HCT116 (cell line): ENCODE data around the gene HTR7. TPM values are rescaled to one million over a fixed set of nuclear protein-coding genes. Genes with fewer than 3 reads are reported as not detected.

Source experiments
- ATAC-seq: fragments of 200-7000 bp; cut with Tn5 transposase; 2 replicates; pipeline ENCODE4 v1.9.1; 2020; ENCODE audit warnings: mild to moderate bottlenecking, moderate library complexity
- BruUV-seq: library from RNA; stranded (reverse); fragments of 400-500 nt; replicated peaks from 2 replicates; lab custom pipeline; 2021; lab: Mats Ljungman, UMichigan
- CTCF ChIA-PET: fragments of 300-600 bp; sonication (Branson Sonifier 250); formaldehyde crosslinking; loops from one replicate; lab custom pipeline; 2021; ENCODE audit warnings: antibody characterized with exemption; lab: Charles Lee
- POLR2A ChIA-PET: fragments of 300-600, 350-600 bp; sonication (Branson Sonifier 250); formaldehyde crosslinking; loops from one replicate; lab custom pipeline; 2021; ENCODE audit warnings: antibody characterized with exemption; lab: Charles Lee
- RAD21 ChIA-PET, 2 experiments: fragments of 300-600 bp; sonication (Branson Sonifier 250); formaldehyde crosslinking; loops; one replicate each; lab custom pipeline; 2023; ENCODE audit warnings: low total read pairs in 2 of 2; ENCODE audit not compliant: uncharacterized antibody in 2 of 2, unreplicated experiment in 2 of 2, low non-redundant PET in 1 of 2; lab: Charles Lee
- DNase-seq: peaks from one replicate; pipeline ENCODE4 v3.0.0-alpha.2; 2010; ENCODE audit warnings: low read depth, low spot score
- H2AFZ ChIP-seq: fragments of 200-600 bp; shearing (Covaris generic), sonication (generic); 2 replicates; pipeline ENCODE4 v1.6.1; 2017; ENCODE audit warnings: low read depth, mixed run types, mixed read lengths, antibody characterized with exemption, low read length; ENCODE audit not compliant: poor library complexity, severe bottlenecking
- H3K27ac ChIP-seq: 2 replicates; pipeline ENCODE4 v1.5.1; 2012; ENCODE audit warnings: low read depth, low read length
- H3K27me3 ChIP-seq: fragments of 200-600 bp; sonication (generic); 2 replicates; pipeline ENCODE4 v1.6.1; 2016; ENCODE audit warnings: mixed run types, low read length, mixed read lengths; ENCODE audit not compliant: insufficient read depth
- H3K36me3 ChIP-seq, 2 experiments: fragments of 200-500 bp in 1 of 2; fragments of 200-600 bp in 1 of 2; sonication (Bioruptor generic) in 1 of 2; sonication (generic) in 1 of 2; 2 replicates each; pipeline versions ENCODE4 v1.5.1 to v1.6.1; 2014 to 2016; ENCODE audit warnings: low read length in 2 of 2, inconsistent platforms in 1 of 2, mixed read lengths in 1 of 2, mixed run types in 1 of 2; ENCODE audit not compliant: insufficient read depth in 2 of 2, control insufficient read depth in 1 of 2
- H3K4me1 ChIP-seq, 2 experiments: fragments of 200-600 bp in 1 of 2; sonication (generic) in 1 of 2; 2 replicates each; pipeline versions ENCODE4 v1.5.1 to v1.6.1; 2012 to 2017; ENCODE audit warnings: low read length in 2 of 2, inconsistent platforms in 1 of 2, mild to moderate bottlenecking in 1 of 2, mixed read lengths in 1 of 2, mixed run types in 1 of 2, moderate library complexity in 1 of 2; ENCODE audit not compliant: insufficient read depth in 2 of 2, control insufficient read depth in 1 of 2
- H3K4me2 ChIP-seq: fragments of 200-600 bp; sonication (generic); 2 replicates; pipeline ENCODE4 v1.6.1; 2017; ENCODE audit warnings: mixed run types, low read length, mixed read lengths
- H3K4me3 ChIP-seq, 2 experiments: fragments of 200-600 bp in 1 of 2; sonication (generic) in 1 of 2; replicated peaks in 1 of 2; 2 replicates each; pipeline ENCODE4 v1.5.1; 2011 to 2016; ENCODE audit warnings: low read length in 2 of 2, control low read depth in 1 of 2, low read depth in 1 of 2, mild to moderate bottlenecking in 1 of 2, mixed read lengths in 1 of 2, mixed run types in 1 of 2
- H3K79me2 ChIP-seq: fragments of 200-600 bp; sonication (generic); 2 replicates; pipeline ENCODE4 v1.6.1; 2017; ENCODE audit warnings: mild to moderate bottlenecking, mixed run types, low read length, moderate library complexity, mixed read lengths; ENCODE audit not compliant: insufficient read depth
- H3K9ac ChIP-seq: fragments of 200-600 bp; sonication (generic); 2 replicates; pipeline ENCODE4 v1.6.1; 2016; ENCODE audit warnings: low read length, mixed read lengths
- H3K9me2 ChIP-seq: fragments of 200-600 bp; sonication (generic), shearing (Covaris generic); 2 replicates; pipeline ENCODE4 v1.6.1; 2017; ENCODE audit warnings: mixed run types, mild to moderate bottlenecking, moderate library complexity; ENCODE audit not compliant: insufficient read depth
- H3K9me3 ChIP-seq, 2 experiments: fragments of 200-500 bp in 1 of 2; fragments of 200-600 bp in 1 of 2; sonication (Bioruptor generic) in 1 of 2; sonication (generic) in 1 of 2; 2 replicates each; pipeline ENCODE4 v1.6.1; 2014 to 2017; ENCODE audit warnings: low read length in 2 of 2, mixed read lengths in 2 of 2, inconsistent platforms in 1 of 2, low read depth in 1 of 2, mild to moderate bottlenecking in 1 of 2, mixed run types in 1 of 2, moderate library complexity in 1 of 2; ENCODE audit not compliant: control insufficient read depth in 1 of 2, insufficient read depth in 1 of 2
- H4K20me1 ChIP-seq: fragments of 200-600 bp; sonication (generic), shearing (Covaris generic); 2 replicates; pipeline ENCODE4 v1.6.1; 2017; ENCODE audit warnings: mixed run types, mild to moderate bottlenecking, moderate library complexity; ENCODE audit not compliant: insufficient read depth
- CBX3 ChIP-seq: IDR thresholded peaks from 2 replicates; pipeline ENCODE4 v1.6.1; 2012; ENCODE audit warnings: low read depth
- EGR1 ChIP-seq: IDR thresholded peaks from 2 replicates; pipeline ENCODE4 v1.6.1; 2012; ENCODE audit warnings: low read depth
- FOSL1 ChIP-seq: IDR thresholded peaks from 2 replicates; pipeline ENCODE4 v1.6.1; 2012; ENCODE audit warnings: low read depth
- JUND ChIP-seq: IDR thresholded peaks from 2 replicates; pipeline ENCODE4 v1.6.1; 2012
- POLR2AphosphoS5 ChIP-seq: IDR thresholded peaks from 2 replicates; pipeline ENCODE4 v1.6.1; 2011; ENCODE audit warnings: mild to moderate bottlenecking, low read depth, low read length, moderate library complexity
- RAD21 ChIP-seq: IDR thresholded peaks from 2 replicates; pipeline ENCODE4 v1.6.1; 2012; ENCODE audit warnings: low read depth, mild to moderate bottlenecking
- SP1 ChIP-seq: IDR thresholded peaks from 2 replicates; pipeline ENCODE4 v1.6.1; 2012; ENCODE audit warnings: low read depth
- SRF ChIP-seq: IDR thresholded peaks from 2 replicates; pipeline ENCODE4 v1.6.1; 2012; ENCODE audit warnings: low read depth
- TCF7L2 ChIP-seq: IDR thresholded peaks from 2 replicates; pipeline ENCODE4 v1.7.0; 2011; ENCODE audit warnings: borderline replicate concordance, inconsistent platforms; ENCODE audit not compliant: insufficient read depth, insufficient read length; ENCODE audit errors: extremely low read depth
- YY1 ChIP-seq: IDR thresholded peaks from 2 replicates; pipeline ENCODE4 v1.6.1; 2011; ENCODE audit warnings: low read length, low read depth, moderate library complexity, mild to moderate bottlenecking; ENCODE audit not compliant: insufficient replicate concordance; ENCODE audit errors: extremely low read depth
- ZFX ChIP-seq: fragments of 450-650 bp; IDR thresholded peaks from 2 replicates; pipeline ENCODE4 v1.6.1; 2017
- ZNF274 ChIP-seq: fragments of 200-500 bp; sonication (Bioruptor generic); IDR thresholded peaks from 2 replicates; pipeline ENCODE4 v1.6.1; 2014; ENCODE audit warnings: mild to moderate bottlenecking, low read depth, low read length, inconsistent platforms
- intact Hi-C: fragments of 100-400 bp; cut with micrococcal nuclease; formaldehyde crosslinking; loops from 2 replicates; pipeline ENCODE4 v1.10.0; 2022
- total RNA-seq: library from RNA; stranded (reverse); gene quantifications from one replicate; pipeline ENCODE4 v1.2.1, GENCODE V29; 2021; ENCODE audit not compliant: unreplicated experiment
- TF ChIP-seq, protein P1 (sequence below): IDR thresholded peaks from 2 replicates; pipeline ENCODE4 v1.6.1; 2012
- TF ChIP-seq, protein P2 (sequence below): IDR thresholded peaks from 2 replicates; pipeline ENCODE4 v1.6.1; 2012; ENCODE audit warnings: low read depth
- TF ChIP-seq, protein P3 (sequence below): IDR thresholded peaks from 2 replicates; pipeline ENCODE4 v1.6.1; 2011; ENCODE audit warnings: mild to moderate bottlenecking, low read length, moderate library complexity; ENCODE audit not compliant: insufficient replicate concordance; ENCODE audit errors: extremely low read depth

Gene HTR7
- total RNA-seq, 1 experiment from 2014 or later, result 32.2 TPM

DNA sequence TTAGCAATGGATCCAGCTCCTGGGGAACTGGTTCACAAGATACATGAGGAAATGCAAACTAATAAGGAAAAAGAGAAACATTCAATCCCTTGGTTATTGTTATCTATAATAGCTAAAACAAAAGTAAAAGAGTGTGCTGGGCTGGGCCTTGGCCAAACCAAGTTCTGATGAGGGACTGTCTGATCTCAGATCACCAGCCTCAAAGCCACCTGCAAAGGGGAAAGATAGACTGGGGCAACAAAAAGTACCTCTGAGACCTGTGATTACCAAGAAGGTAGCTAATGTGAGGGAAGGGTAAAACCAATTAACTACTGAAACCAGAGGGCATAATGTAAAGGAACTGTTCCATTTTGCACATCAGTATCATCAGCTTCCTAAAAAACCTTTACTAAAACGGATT is 51.2 kb downstream of the HTR7 start:
- Histone ChIP-seq H3K4me1 (no peaks in the 10 kb centered on the region), H3K9me3 (no peaks in the 10 kb centered on the region), H3K36me3 (no peaks in the 10 kb centered on the region), H3K27me3 (no peaks in the 10 kb centered on the region), H3K4me2 (no peak overlapping the region), H3K4me3 (no peak overlapping the region), H3K9ac (no peak overlapping the region)
- RAD21 ChIA-PET, result no interaction called here
- no TSS peak for BruUV-seq
- TF ChIP-seq POLR2AphosphoS5 (no peak), YY1 (no peak), TCF7L2 (no peak), EGR1 (no peak), SRF (no peak), SP1 (no peak), JUND (no peak), FOSL1 (no peak), RAD21 (no peak), ZNF274 (no peak), ZFX (no peak), CBX3 (no peak)
- TF ChIP-seq, protein P1, sequence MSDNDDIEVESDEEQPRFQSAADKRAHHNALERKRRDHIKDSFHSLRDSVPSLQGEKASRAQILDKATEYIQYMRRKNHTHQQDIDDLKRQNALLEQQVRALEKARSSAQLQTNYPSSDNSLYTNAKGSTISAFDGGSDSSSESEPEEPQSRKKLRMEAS, result no peak
- TF ChIP-seq, protein P2, sequence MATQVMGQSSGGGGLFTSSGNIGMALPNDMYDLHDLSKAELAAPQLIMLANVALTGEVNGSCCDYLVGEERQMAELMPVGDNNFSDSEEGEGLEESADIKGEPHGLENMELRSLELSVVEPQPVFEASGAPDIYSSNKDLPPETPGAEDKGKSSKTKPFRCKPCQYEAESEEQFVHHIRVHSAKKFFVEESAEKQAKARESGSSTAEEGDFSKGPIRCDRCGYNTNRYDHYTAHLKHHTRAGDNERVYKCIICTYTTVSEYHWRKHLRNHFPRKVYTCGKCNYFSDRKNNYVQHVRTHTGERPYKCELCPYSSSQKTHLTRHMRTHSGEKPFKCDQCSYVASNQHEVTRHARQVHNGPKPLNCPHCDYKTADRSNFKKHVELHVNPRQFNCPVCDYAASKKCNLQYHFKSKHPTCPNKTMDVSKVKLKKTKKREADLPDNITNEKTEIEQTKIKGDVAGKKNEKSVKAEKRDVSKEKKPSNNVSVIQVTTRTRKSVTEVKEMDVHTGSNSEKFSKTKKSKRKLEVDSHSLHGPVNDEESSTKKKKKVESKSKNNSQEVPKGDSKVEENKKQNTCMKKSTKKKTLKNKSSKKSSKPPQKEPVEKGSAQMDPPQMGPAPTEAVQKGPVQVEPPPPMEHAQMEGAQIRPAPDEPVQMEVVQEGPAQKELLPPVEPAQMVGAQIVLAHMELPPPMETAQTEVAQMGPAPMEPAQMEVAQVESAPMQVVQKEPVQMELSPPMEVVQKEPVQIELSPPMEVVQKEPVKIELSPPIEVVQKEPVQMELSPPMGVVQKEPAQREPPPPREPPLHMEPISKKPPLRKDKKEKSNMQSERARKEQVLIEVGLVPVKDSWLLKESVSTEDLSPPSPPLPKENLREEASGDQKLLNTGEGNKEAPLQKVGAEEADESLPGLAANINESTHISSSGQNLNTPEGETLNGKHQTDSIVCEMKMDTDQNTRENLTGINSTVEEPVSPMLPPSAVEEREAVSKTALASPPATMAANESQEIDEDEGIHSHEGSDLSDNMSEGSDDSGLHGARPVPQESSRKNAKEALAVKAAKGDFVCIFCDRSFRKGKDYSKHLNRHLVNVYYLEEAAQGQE, result no peak
- TF ChIP-seq, protein P3, sequence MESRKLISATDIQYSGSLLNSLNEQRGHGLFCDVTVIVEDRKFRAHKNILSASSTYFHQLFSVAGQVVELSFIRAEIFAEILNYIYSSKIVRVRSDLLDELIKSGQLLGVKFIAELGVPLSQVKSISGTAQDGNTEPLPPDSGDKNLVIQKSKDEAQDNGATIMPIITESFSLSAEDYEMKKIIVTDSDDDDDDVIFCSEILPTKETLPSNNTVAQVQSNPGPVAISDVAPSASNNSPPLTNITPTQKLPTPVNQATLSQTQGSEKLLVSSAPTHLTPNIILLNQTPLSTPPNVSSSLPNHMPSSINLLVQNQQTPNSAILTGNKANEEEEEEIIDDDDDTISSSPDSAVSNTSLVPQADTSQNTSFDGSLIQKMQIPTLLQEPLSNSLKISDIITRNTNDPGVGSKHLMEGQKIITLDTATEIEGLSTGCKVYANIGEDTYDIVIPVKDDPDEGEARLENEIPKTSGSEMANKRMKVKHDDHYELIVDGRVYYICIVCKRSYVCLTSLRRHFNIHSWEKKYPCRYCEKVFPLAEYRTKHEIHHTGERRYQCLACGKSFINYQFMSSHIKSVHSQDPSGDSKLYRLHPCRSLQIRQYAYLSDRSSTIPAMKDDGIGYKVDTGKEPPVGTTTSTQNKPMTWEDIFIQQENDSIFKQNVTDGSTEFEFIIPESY, result no peak
- TF ChIP-seq, all 23 proteins: peak for 0
- Histone ChIP-seq H3K79me2 (peaks cover 50% of the 10 kb centered on the region), H3K27ac (no peak overlapping the region), H3K9me2 (no peaks in the 10 kb centered on the region), H2AFZ (no peak overlapping the region), H4K20me1 (no peaks in the 10 kb centered on the region)
- DNase-seq (no peak), ATAC-seq (no peak)
- ChIA-PET POLR2A (no interaction called here), CTCF (no interaction called here)
- intact Hi-C loops, result no loop called here
